GM21367 (cell line): Measurements from ENCODE around the gene APOC1.
"Not testable (repeated sequence)": the region's sequence is repeated elsewhere in the genome, so short reads cannot be mapped to it uniquely, and the experiment has no call there.

Experiments
- ATAC-seq: cut with Tn5 transposase; IDR thresholded peaks from one replicate; pipeline ENCODE4 v1.9.1; 2021; ENCODE audit not compliant: unreplicated experiment

The APOC1 gene

GRCh38 chr19:44912854-44913253, 1.6 kb upstream of the APOC1 start:
- ATAC-seq, result no peak

GRCh38 chr19:44913512-44914432, 636 bp upstream of the APOC1 start:
- ATAC-seq, result not testable (repeated sequence)

GRCh38 chr19:44924243-44924725, 9.9 kb downstream of the APOC1 start:
- ATAC-seq, result no peak

- ATAC-seq, result no peak
These were observed 10.9 kb downstream of the APOC1 start for GRCh38 chr19:44925114-44925891.

- ATAC-seq, result not testable (repeated sequence)
These were observed 12.1 kb downstream of the APOC1 start for GRCh38 chr19:44926245-44927077.

- no peak for ATAC-seq
These were observed 13.3 kb downstream of the APOC1 start for GRCh38 chr19:44927746-44928145.

- no peak for ATAC-seq
These were observed 15.7 kb downstream of the APOC1 start for GRCh38 chr19:44930088-44930487.

GRCh38 chr19:44931541-44931940, 17.1 kb downstream of the APOC1 start:
- no peak for ATAC-seq

GRCh38 chr19:44939668-44940067, 25.3 kb downstream of the APOC1 start:
- no peak for ATAC-seq

- ATAC-seq, result no peak
These were observed 27.7 kb downstream of the APOC1 start, which contains the start of gene APOC4 for GRCh38 chr19:44942067-44942571. Gene APOC4, plus strand, starts transcription at chr19:44942237. Its CDS starts 41 bp downstream, at chr19:44942278.

- ATAC-seq, result no peak
These were observed 29.4 kb downstream of the APOC1 start for GRCh38 chr19:44943801-44944249.

GRCh38 chr19:44947041-44947581, 32.7 kb downstream of the APOC1 start:
- no peak for ATAC-seq

GRCh38 chr19:44948237-44948636, 33.8 kb downstream of the APOC1 start:
- no peak for ATAC-seq

- no peak for ATAC-seq
These were observed 34.5 kb downstream of the APOC1 start for GRCh38 chr19:44948763-44949374.

GRCh38 chr19:44949550-44949949, 35.1 kb downstream of the APOC1 start:
- ATAC-seq, result no peak

GRCh38 chr19:44951179-44952159, 37.1 kb downstream of the APOC1 start:
- no peak for ATAC-seq

- ATAC-seq, result no peak
These were observed 39.9 kb downstream of the APOC1 start for GRCh38 chr19:44954278-44954648.

- peak; percentile 59 for ATAC-seq
These were observed 40.5 kb downstream of the APOC1 start, which contains the start of gene CLPTM1 for GRCh38 chr19:44954649-44955504. Gene CLPTM1, plus strand, starts transcription at chr19:44955380. Its CDS starts 16 bp downstream, at chr19:44955396.
